Parathyroid adenoma (tissue), 2 donors: ENCODE measurements around the gene ERN1.

Experiments
- H2AFZ ChIP-seq: fragments of 300-600 bp; sonication (generic); one replicate; pipeline ENCODE4 v1.7.0; 2017; ENCODE audit warnings: antibody characterized with exemption, mild to moderate bottlenecking
- H3K27ac ChIP-seq: fragments of 300-600 bp; sonication (generic); one replicate; pipeline ENCODE4 v1.7.0; 2017
- H3K27me3 ChIP-seq: fragments of 300-600 bp; sonication (generic); one replicate; pipeline ENCODE4 v1.7.0; 2017; ENCODE audit warnings: low read length; ENCODE audit not compliant: control insufficient read depth, insufficient read depth
- H3K36me3 ChIP-seq: fragments of 300-600 bp; sonication (generic); one replicate; pipeline ENCODE4 v1.7.0; 2017; ENCODE audit warnings: low read length; ENCODE audit not compliant: control insufficient read depth, insufficient read depth
- H3K4me1 ChIP-seq: fragments of 300-600 bp; sonication (generic); one replicate; pipeline ENCODE4 v1.7.0; 2017; ENCODE audit warnings: control low read depth
- H3K4me2 ChIP-seq: fragments of 300-600 bp; sonication (generic); one replicate; pipeline ENCODE4 v1.7.0; 2017; ENCODE audit warnings: low read length
- H3K4me3 ChIP-seq: fragments of 300-600 bp; sonication (generic); one replicate; pipeline ENCODE4 v1.7.0; 2017; ENCODE audit warnings: low read depth, low read length
- H3K79me2 ChIP-seq: fragments of 300-600 bp; sonication (generic); one replicate; pipeline ENCODE4 v1.7.0; 2017; ENCODE audit warnings: control low read depth
- H3K9ac ChIP-seq: fragments of 300-600 bp; sonication (generic); one replicate; pipeline ENCODE4 v1.7.0; 2017; ENCODE audit warnings: mild to moderate bottlenecking
- H3K9me3 ChIP-seq: fragments of 300-600 bp; sonication (generic); one replicate; pipeline ENCODE4 v1.7.0; 2017; ENCODE audit warnings: low read length; ENCODE audit not compliant: control insufficient read depth
- TF ChIP-seq, protein P1 (sequence below): fragments of 300-600 bp; sonication (generic); IDR thresholded peaks from one replicate; pipeline ENCODE4 v1.7.0; 2017; ENCODE audit warnings: antibody characterized with exemption, mild to moderate bottlenecking
- donor health status: primary hyperparathyroidism.

Gene ERN1

DNA sequence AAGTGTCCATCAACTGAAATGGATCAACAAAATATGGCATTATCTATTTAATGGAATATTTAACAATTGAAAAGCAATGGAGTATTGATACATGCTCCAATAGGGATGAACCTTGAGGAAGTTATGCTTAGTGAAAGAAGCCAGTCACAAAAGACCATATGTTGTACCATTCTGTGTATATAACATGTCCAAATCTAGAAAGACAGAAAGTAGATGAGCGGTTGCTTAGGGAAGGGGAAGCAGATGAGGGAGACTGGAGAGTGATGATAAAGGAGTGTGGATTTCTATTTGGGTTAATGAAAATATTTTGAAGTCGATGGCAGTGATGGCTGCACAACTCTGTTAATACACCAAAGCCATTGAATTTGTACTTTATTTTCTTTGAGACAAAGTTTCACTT, 8.5 kb upstream of the ERN1 start:
- Histone ChIP-seq H3K9ac (no peak overlapping the region), H2AFZ (no peak overlapping the region), H3K27ac (no peak overlapping the region)

DNA sequence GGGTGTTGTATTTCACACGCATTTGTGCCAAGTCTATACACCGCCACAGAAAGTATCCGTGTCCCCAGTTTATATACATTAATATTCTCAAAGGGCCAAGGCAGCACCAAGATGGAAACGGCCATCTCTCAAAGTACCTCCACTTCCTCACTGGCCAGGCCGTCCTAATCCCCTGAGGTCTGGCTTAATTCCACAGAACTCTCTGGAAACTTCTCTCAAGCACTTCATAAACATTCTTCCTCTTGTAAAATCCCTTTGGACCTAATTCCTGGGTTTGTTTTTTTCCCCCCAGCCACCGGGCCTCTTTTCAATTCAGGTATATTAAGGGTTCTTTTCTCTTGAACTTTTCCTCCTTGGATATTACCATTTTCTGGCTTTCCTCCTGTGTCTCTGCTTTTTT, 5.1 kb upstream of the ERN1 start:
- TF ChIP-seq, protein P1, sequence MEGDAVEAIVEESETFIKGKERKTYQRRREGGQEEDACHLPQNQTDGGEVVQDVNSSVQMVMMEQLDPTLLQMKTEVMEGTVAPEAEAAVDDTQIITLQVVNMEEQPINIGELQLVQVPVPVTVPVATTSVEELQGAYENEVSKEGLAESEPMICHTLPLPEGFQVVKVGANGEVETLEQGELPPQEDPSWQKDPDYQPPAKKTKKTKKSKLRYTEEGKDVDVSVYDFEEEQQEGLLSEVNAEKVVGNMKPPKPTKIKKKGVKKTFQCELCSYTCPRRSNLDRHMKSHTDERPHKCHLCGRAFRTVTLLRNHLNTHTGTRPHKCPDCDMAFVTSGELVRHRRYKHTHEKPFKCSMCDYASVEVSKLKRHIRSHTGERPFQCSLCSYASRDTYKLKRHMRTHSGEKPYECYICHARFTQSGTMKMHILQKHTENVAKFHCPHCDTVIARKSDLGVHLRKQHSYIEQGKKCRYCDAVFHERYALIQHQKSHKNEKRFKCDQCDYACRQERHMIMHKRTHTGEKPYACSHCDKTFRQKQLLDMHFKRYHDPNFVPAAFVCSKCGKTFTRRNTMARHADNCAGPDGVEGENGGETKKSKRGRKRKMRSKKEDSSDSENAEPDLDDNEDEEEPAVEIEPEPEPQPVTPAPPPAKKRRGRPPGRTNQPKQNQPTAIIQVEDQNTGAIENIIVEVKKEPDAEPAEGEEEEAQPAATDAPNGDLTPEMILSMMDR: no peak
- Histone ChIP-seq H3K27me3 (no peaks in the 10 kb centered on the region), H3K4me3 (no peak overlapping the region), H2AFZ (no peak overlapping the region), H3K36me3 (no peaks in the 10 kb centered on the region), H3K4me1 (no peaks in the 10 kb centered on the region), H3K27ac (no peak overlapping the region), H3K4me2 (no peak overlapping the region), H3K79me2 (no peaks in the 10 kb centered on the region), H3K9me3 (no peaks in the 10 kb centered on the region), H3K9ac (no peak overlapping the region)

More for the DNA sequence above, 8.5 kb upstream of the ERN1 start:
- no peaks in the 10 kb centered on the region for H3K27me3 ChIP-seq
- H3K4me2 ChIP-seq: no peak overlapping the region
- no peak overlapping the region for H3K4me3 ChIP-seq
- TF ChIP-seq, protein P1: no peak
- H3K36me3 ChIP-seq: no peaks in the 10 kb centered on the region
- no peaks in the 10 kb centered on the region for H3K9me3 ChIP-seq
- H3K4me1 ChIP-seq: no peaks in the 10 kb centered on the region
- H3K79me2 ChIP-seq: no peaks in the 10 kb centered on the region

DNA sequence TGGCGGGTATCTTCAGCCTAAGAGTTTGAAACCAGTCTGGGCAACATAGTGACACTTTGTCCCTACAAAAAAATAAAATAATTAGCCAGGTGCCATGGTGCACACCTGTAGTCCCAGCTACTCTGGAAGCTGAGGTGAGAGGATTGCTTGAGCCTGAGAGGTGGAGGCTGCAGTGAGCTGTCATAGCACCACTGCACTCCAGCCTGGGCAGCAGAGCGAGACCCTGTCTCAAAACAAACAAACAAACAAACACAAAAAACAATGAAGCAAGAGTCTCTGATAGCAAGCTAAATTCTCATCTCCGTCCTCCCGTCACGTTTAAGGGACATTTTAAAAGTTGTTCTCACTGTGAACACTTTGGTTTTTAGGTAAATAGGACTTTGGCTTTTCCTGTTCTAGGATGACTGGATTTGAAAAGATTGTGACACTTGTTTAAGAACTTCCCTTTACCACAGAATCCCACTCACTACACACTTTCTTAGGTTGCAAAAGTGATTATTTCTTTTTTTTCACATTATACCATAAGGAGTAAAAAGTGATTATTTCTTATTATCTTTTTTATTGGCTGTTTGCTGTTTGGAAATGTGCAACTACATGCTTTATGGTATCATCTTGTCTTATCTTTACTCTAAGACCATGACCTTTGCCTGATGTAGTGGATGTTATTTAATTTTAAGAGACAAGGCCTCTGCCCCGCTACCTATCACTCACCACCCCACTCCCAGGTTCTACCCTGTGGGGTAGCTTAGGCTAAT, 4.4 kb upstream of the ERN1 start:
- no peaks in the 10 kb centered on the region for H3K27me3 ChIP-seq
- TF ChIP-seq, protein P1: no peak

DNA sequence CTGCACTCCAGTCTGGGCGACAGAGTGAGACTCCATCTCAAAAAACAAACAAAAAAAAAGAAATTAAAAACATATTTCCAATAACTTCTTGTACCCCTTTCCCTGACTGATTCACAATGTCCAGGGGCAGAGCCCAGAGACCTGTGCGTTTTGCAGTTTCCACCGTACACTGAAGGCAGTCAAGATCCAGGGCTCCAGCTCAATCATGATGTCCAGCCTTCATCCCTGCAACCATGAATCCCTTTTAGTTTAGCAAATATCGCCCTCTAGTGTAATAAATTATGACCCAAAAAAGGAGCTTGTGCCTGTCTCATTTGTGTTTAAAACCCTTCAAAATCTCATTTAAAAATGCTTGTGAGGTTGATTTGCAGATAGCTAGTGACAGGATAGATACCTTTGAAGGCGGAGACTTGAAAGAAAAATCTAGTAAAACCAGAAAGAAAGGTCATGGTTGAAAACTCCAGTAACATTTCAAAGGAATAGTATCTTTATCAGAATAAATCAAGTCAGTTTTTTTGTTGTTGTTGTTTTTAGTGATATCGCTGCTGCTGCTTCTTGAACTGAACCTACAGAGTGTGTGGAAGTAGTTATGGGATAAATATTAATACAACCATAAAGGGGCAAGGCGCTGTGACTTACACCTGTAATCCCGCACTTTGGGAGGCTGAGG, 3.7 kb upstream of the ERN1 start:
- H2AFZ ChIP-seq: no peak overlapping the region
- TF ChIP-seq, protein P1: peak; percentile 78
- H3K9me3 ChIP-seq: no peaks in the 10 kb centered on the region
- H3K36me3 ChIP-seq: no peaks in the 10 kb centered on the region
- H3K4me2 ChIP-seq: no peak overlapping the region
- no peaks in the 10 kb centered on the region for H3K27me3 ChIP-seq
- no peak overlapping the region for H3K27ac ChIP-seq
- no peaks in the 10 kb centered on the region for H3K79me2 ChIP-seq
- H3K4me1 ChIP-seq: peaks cover 4% of the 10 kb centered on the region
- no peak overlapping the region for H3K9ac ChIP-seq
- no peak overlapping the region for H3K4me3 ChIP-seq

More for the DNA sequence above, 4.4 kb upstream of the ERN1 start:
- H3K4me2 ChIP-seq: no peak overlapping the region
- no peaks in the 10 kb centered on the region for H3K4me1 ChIP-seq
- H3K27ac ChIP-seq: no peak overlapping the region
- H2AFZ ChIP-seq: no peak overlapping the region
- H3K9ac ChIP-seq: no peak overlapping the region
- H3K9me3 ChIP-seq: no peaks in the 10 kb centered on the region
- no peaks in the 10 kb centered on the region for H3K79me2 ChIP-seq
- H3K4me3 ChIP-seq: no peak overlapping the region
- H3K36me3 ChIP-seq: no peaks in the 10 kb centered on the region
